Suppressor macrophage treated with lipopolysaccharide for 1 hour (primary cell): ENCODE results near the gene ARL3.
"Not testable (repeated sequence)": the region's sequence is repeated elsewhere in the genome, so short reads cannot be mapped to it uniquely, and the experiment has no call there.

ENCODE experiments used
- DNase-seq, 3 donors: peaks; one replicate each; pipeline ENCODE4 v3.0.0-alpha.2; 2020 to 2022

The ARL3 gene

DNA sequence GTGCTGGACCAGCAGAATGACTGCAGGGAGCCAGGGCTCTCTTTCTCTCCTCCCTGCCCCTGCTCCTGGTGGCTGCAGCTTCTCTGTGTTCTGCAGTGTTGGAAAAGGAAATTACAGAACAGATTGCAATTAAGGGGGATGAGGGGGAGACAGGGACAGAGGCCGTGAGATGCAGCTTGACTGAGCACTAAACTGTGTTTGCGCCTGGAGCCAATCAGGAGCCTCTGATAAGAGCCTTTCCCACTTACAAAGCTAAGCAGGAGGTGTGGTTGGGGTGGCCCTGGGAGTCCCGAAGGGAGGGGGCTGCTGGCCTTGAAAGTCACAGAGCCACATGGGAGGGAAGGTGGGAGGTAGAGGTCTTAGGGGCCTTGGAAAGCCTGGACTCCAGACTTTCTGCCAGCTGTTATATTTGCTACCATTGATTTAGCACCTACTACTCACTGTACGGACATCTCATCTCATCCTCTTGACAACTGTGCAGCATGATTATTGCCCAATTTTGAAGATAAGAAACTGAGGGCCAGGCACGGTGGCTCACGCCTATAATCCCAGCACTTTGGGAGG lies 43.2 kb downstream of the ARL3 start:
- DNase-seq = no peak

DNA sequence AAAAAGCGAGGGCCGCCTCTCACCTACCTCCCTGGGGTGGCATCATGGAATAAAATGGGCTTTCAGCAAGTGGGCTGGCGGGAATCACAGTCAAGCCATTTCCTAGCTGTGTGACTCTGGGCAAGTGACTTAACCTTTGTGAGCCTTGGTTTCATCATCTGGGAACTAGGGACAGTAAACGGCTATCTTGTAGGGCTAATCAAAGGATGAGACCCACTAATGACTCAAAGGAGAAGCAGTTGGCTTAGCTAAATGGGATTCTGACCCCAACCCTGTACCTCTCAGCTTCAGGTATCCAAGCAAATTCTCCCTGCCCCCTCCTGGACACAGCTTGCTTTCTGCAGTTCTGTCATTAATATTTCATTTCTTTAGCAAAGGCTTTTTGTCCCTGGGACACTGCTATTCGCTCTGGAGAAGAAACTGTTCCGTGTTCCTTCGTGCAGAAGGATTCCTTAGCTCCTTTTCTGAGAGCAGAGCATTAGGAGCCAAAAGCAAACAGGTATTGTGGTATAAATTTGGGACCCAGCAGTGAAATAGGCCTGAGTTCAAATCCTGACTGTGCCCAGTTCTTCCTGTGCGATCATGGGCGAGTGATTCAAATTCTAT lies 44.0 kb downstream of the ARL3 start:
- peak in 2 of 3 donors; percentile 48 to 58 for DNase-seq

DNA sequence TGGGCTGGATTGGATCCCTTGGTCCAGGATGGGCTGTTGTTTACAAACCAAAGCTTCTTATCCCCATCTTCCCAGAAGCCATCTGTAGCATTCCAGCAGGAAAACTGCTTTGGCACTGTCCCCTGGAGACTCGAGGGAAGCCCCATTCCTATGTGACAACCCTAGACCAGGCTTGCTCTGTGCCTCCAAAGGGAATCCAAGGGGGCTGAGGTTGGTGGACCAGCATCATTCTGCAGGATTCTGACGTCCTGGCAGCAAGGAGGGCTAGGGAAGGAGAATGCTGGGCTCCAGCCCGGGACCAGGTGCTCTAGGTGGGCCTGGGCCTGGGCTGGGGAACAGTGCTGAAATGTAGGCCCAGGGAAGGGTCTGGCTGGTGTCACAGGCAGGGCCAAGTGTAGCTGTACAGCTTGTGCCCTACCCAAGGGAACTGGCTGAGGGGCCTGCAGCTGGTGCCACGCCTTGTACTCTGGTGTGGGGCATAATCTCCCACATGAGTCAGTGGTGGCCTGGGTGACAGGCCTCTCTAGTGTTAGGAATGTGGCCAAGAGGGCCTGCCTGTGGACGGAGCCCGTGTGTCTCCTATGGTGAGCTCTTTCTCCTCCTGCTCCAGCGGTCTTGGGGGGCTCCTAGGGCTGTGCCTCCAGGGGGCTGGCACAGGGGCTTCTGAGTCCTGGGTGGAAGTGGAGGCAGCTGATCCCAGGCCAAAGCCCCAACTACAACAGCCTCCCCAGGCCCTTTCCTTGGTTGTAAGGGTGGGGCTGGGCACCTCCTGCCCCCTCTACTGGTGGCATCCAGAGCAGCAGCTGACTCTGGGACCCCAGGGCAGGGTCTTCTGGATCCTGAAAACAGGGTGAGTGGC lies 44.8 kb downstream of the ARL3 start:
- DNase-seq = peak in 2 of 3 donors; percentile 40 to 50

DNA sequence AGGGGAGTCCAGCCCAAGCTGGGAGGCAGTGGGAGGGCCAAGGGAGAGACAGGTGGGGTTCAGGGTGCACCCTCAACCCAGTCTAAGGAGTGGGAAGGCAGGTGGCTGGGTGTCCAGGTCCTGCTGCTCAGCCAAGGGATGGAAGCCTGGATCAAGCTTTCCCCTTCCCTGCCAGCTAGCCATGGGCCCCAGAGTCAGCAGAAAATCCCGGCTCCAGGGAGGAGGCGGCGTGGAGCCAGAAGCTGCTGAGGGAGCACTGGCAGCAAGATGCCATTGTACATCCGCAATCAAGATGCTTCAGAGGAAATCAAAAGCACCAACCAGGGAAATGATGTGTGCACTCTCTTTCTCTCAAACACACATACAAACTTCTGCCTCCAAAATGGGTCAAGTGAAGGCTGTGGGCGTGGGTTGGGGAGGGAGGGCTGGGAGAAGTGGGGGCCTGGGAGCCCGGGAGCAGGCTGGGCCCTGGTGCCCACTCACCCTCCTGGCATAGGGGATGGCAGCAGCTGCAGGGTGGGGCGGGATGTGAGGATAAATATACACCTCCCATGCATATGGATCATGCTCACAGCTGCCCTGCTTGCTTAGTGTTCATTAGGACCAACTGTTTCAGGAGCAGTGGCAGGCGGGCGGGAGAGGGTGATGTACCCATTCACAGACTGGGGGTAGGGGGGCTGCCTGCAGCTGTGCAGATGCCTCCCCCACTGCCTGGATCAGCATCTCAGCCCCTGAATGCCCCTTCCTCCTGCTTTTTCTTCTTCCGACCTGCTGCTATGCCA lies 45.7 kb downstream of the ARL3 start:
- DNase-seq = no peak

DNA sequence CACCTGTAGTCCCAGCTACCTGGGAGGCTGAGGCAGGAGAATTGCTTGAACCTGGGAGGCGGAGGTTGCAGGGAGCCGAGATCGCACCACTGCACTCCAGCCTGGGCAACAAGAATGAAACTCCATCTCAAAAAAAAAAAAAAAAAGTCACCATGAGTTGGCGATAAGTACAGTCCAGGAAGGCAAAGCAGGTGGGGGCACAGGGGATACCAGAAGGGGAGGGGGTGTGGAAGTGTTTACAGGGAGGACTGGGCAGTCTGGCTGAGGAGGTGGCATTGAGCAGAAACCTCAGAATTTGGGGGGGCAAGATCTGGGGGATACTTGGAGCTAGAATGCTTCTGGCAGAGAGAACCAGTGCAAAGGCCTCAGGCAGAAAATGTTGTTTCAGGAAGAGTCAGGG lies 46.8 kb downstream of the ARL3 start:
- not testable (repeated sequence) for DNase-seq

DNA sequence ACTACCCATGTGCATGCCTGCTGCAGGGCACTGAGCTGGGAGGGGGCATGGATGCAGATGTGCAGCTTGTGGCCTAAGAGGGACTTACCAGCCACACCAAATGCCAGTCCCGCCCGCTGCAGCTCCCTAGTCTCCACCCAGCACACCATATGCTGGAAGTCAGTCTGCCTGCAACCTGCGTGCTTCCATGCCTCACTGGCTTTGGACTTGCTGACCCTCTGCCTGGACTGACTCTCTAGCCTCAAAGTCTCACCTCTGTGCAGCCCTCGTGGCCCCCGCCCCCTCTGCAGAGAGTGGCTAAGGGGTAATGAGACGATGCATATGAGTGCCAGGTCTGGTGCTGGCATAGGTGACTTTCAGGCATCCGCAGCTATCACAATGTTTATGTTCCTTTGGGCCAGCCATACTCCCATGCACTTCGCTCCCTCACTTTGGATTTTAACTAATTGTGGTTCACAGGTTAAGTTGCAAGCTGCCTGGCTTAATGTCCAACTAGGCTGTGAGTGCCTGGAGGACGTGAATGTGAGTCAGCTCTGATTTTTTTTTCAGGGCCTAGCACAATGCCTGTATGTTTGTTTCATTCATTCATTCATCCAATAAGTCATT lies 48.2 kb downstream of the ARL3 start:
- DNase-seq = no peak

DNA sequence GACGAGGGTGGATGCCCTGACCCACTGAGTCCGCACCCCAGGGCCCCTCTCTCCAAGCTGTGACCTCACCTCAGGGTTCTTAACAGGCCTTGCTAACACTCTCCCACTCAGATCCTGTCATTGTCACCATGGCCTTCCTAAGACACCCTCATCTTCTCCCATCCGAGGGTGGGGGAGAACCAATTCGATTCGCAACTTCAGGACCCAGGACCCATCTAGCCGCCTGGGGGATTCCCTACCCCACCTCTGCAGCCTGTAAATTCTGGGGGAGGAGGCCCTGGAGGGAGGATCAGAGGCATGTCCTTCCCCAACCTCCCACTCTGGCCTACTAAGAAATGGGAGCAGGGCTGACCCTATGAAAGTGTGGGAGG lies 52.6 kb downstream of the ARL3 start:
- DNase-seq = peak; percentile 79 to 84 (median 84)

DNA sequence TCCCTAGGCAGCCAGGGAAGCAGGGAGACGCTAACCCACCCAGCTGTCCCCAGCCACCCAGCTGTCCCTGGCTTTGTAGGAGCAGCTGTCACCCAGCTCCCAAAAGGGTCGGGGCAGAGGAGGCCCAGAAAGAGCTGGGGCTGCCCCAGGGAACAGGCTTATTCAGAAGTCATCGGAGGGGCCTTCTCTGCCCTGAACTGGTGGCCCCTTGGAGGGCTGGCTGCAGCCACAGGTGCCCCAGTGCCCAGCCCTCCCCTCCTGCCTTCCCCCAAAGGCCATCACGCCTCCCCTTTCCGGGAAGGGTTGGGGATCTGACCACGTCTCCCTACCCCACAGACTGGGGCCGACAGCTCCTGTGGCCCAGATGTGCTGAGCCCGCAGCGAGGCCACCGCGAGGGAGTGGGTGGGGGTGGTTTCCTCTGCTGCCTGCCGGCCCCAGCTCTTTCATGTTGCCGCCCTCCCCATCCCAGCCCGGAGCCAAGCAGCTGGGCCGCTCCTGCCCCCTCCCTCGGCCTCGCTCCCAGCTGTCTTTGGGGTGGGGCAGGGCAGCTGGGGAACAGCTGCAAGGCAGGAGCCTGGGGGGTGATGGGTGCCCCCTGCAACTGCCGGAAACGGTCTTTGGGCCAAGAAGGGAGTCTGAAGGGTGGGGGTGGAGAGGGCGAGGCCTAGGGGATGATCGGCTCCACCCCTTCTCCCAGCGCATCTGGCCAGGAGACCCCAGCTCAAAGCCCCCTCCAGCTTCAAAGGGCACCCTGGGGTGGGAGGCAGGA lies 53.1 kb downstream of the ARL3 start:
- DNase-seq = peak; percentile 76 to 89 (median 77)

DNA sequence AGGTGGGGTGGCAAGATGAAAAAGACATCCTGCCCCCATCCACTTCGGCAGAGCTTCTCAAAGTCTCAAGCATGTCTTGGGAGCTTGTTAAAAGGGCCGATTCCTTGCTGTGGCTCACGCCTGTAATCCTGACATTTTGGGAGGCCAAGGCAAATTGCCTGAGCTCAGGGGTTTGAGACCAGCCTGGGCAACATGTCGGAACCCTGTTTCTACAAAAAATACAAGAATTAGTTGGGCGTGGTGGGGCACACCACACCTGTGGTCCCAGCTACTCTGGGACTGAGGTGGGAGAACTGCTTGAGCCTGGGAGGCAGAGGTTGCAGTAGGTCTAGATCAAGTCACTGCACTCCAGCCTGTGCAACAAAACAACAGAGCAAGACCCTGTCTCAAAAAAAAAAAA lies 55.4 kb downstream of the ARL3 start:
- no peak for DNase-seq

DNA sequence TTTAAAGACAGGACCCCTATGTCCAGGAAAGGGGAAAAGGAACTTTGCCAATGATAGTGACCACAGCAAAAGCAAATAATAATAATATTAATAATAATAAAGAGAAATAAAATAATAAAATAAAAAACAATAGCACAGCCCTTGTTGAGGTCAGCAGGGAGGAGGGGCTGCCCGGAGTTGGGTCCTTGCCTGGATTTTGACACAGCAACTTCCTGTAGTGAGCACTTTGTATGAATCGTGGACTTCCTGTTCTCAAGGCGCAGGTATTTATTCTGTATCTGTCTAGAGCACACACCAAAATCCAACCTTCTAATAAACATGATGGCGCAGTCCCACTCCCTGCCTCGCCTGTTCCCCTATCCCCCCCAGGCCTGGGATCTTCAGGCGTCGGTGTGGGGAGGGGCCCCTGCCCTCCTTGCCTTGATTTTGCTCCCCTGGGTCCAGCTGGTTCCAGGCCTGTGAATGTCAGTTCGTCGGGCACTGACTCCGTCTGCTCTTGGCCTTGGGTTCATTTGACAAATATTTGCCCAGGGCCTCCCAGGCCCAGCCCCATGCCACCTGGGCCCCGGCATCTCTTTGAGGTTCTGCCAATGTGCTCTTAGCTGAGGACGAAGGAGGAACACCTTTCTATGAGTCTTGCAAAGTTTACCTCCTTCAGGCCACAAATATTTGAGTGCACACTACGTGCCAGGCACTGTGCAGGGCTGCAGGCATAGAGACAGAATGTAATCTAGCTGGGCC lies 56.0 kb downstream of the ARL3 start:
- DNase-seq = peak in 1 of 3 donors; percentile 32

DNA sequence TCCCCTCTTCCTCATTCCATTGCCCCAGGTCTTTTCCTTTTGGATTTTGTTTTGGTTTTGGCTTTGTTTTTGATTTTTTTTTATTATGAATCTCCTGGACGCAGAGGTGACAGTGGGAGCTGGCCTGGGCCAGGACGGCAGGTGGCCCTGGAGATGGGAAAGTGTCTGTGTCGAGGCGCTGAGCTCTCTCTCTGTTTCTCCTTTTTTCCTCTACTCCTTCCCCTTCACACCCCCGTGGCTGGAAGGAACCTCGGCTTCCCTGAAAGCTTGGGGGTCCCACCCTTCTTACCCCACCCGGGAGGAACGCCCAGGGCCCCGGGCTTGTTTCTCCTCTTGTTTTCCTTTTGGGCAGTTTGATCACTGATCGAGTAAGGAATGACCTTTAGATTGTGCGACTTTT lies 56.7 kb downstream of the ARL3 start:
- no peak for DNase-seq

DNA sequence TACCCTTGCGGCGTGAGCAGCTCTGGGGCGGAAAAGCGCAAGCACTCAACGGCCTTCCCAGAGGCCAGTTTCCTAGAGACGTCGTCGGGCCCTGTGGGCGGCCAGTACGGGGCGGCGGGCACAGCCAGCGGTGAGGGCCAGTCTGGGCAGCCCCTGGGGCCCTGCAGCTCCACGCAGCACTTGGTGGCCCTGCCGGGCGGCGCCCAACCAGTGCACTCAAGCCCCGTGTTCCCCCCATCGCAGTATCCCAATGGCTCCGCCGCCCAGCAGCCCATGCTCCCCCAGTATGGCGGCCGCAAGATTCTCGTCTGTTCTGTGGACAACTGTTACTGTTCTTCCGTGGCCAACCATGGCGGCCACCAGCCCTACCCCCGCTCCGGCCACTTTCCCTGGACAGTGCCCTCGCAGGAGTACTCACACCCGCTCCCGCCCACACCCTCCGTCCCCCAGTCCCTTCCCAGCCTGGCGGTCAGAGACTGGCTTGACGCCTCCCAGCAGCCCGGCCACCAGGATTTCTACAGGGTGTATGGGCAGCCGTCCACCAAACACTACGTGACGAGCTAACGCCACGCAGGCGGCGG lies 57.3 kb downstream of the ARL3 start:
- DNase-seq = no peak

DNA sequence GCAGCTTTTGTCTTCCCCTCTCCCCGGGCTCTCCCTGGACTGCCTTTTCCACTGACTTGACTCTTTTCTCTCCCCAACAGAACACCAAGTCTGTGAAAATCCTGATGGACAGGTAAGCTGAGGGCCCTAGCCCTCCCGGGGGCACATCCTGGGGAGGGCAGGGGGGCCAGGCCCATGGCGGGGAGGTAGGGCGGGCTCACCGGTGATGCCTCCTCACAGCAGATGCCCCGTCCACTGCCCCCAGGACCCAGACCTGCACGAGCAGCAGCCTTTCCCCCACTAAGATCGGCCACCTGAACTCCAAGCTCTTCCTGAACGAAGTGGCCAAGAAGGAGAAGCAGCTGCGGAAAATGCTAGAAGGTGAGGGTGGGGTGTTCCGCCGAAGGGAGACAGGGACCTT lies 58.2 kb downstream of the ARL3 start:
- DNase-seq = no peak

DNA sequence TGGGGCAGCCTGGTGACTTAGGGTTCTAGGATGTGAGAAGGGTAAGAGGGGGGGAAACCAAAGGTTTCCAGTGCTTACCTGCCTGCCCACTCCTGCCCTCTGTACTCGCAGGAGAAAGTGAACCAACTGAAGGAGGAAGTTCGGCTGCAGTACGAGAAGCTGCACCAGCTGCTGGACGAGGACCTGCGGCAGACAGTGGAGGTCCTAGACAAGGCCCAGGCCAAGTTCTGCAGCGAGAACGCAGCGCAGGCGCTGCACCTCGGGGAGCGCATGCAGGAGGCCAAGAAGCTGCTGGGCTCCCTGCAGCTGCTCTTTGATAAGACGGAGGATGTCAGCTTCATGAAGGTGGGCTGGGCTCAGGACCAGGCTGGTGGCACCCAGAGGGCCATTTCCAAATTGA lies 59.2 kb downstream of the ARL3 start:
- no peak for DNase-seq

DNA sequence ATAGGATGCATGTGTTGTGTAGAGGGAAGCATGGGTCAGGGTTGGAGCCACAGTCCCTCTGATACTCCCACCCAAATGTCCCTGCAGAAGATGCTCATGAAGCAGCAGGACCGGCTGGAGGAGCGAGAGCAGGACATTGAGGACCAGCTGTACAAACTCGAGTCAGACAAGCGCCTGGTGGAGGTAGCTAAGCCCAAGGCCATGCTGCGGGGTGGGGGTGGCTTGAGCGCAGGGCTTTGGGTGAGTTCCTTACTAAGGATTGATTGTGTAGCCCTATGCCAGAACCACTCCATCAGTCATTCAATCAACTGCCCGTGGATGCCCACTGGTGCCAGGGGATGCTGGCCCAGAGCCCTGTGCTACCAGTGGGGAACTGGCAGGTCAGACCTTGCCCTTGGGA lies 59.6 kb downstream of the ARL3 start:
- no peak for DNase-seq

DNA sequence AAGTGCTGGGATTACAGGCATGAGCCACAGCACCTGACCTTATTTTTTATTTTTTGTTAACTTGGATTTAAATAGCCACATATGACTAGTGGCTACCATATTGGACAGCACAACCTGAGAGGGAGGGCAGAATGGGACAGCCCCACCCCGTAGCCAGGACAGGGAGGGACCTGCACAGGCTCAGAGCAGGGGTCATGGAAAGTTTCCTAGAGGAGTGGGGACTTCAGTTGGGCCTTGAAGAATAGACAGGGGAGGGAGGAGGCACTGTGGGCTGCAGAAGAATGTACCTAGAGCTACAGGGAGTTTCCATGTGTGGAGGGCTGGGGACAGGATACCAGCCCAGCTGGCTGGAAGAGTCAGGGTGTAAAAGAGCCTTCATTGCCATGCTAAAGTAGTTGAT lies 61.1 kb downstream of the ARL3 start:
- no peak for DNase-seq

DNA sequence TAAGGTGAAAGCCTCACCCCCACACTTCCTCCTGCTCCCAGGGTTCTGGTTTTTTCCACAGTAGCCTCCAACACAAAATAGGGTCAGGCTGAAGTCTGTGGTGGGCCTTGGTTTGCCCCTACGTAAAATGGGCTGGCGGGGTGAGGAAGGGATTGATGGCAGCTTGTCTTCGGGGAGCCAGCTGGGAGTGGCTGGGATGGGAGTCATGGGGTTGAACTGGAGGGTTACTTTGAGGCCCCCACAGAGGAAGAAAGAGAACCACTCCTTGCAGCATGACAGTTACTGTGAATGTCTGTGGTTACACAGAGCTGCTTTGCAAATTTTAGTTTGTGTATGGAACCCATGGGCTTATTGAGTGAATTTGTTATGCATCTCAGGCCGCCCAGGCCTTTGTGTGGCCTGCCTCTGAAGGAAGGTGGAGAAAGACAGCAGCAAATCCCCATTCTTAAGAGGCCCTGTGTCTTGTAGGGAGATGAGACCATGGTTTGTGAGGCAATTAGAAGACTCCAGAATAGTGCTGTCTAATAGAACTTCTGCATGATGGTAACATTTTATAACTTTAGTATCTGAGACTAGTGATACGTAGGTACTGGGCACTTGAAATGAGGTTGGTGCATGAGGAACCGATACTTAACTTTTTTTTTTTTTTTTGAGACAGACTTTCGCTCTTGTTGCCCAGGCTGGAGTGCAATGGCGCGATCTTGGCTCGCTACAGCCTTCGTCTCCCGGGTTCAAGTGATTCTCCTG lies 61.9 kb downstream of the ARL3 start:
- DNase-seq = peak in 2 of 3 donors; percentile 31 to 45

DNA sequence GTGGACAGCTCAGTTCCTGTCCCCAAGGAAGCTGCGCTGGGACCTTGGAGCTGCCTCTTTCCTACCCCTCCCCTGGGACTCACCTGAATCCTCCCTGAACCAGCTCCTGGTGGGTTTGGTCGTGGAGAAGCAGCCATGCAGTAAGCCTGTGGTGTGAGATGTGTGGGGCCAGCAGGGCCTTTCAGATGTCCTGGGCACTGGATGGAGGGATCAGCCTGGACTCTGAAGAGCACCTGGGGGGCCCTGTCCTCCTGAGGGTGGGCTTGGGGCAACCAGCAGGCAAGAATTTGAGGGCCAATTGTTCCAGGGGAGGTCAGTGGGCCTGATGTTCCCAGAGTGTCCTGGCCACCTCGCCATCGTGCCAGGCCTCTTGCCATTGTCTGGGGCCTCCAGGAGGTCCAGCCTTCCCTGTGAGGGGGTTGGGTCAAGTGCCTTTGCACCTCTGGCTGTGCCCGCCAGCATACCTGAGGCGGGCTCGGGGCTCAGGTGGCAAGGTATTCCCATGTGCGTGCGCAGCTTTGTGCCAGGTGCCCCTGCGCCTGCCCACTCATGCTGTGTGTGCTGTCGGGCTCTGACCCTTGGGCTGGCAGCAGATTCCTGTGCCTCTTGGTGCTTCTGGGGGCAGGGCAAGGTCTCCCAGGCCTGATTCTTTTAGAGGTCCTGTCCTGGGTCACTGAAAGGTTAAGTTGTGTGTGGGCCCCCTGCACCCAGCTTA lies 62.6 kb downstream of the ARL3 start:
- DNase-seq = no peak

DNA sequence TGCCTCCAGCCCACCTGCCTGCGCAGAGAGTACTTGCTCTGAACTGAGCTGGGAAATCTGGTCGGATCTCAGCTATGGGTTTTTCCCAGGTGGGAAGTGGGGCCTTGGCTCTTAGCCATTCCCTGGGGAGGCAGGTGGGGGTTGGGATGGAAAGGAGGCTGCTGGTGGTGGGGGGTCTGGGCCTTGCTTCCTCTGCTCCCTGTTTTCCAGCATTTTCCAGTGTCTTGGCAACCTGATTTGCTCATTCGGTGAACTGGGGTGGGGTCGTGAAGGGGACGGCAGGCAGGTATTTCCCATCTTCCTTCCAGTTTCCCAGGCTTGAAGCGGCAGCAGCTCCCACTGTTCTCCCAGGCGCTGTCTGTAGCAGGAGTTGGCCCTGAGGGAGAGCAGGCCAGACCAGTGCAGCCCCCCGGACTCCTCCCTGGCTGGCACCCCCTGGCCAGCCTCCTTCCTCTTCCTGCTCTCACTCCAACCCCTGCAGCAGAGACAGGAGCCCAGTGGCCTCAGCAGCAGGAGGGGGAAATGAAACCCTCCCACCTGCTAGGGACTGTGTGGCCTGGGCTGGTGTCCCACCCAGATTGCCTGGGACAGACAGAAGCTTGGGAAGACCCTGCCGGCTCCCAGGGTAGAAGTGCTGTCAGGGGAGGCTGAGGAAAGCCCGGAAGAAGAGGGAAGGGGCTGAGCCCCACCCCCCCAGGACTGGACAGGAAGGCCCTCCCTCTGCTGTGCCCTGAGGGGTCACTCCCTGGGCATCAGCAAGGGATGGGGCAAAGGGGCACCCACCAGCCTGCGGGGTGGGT lies 63.3 kb downstream of the ARL3 start:
- DNase-seq = peak in 2 of 3 donors; percentile 47 to 52
